K562 (cell line): Measurements from ENCODE around the gene PELI2.

Experiments
- ARHGAP35 ChIP-seq: fragments of 450-650 bp; IDR thresholded peaks from 2 replicates; pipeline ENCODE4 v1.6.1; 2018; ENCODE audit not compliant: partially characterized antibody
- CXXC5 ChIP-seq: fragments of 250-450 bp; sonication (Bioruptor Pico); IDR thresholded peaks from 2 replicates; pipeline ENCODE4 v1.8.0; 2022; ENCODE audit warnings: inconsistent platforms, mild to moderate bottlenecking, moderate library complexity
- FOSL1 ChIP-seq: fragments of 200-800 bp; sonication (Bioruptor generic); conservative IDR thresholded peaks from 2 replicates; pipeline ENCODE4 v1.6.1; 2016; ENCODE audit warnings: missing genetic modification characterization, missing compliant biosample characterization
- HMG20A ChIP-seq: fragments of 450-650 bp; formaldehyde crosslinking; conservative IDR thresholded peaks from 2 replicates; pipeline ENCODE4 v1.4.0; 2020; ENCODE audit warnings: mild to moderate bottlenecking, mixed read lengths
- HNRNPH1 ChIP-seq: fragments of 200-400 bp; formaldehyde crosslinking; optimal IDR thresholded peaks from 2 replicates; pipeline ENCODE3; 2017; ENCODE audit warnings: low read depth, mild to moderate bottlenecking, low read length, moderate library complexity
- JUND ChIP-seq, 2 experiments: IDR thresholded peaks; 2 replicates in 1 of 2; 3 replicates in 1 of 2; pipeline ENCODE4 v1.6.1; 2011; ENCODE audit warnings: borderline replicate concordance in 2 of 2, low read depth in 2 of 2, low read length in 2 of 2, improper control_type of control experiment in 1 of 2, missing biosample characterization in 1 of 2, missing genetic modification characterization in 1 of 2, missing genetic modification reagents in 1 of 2
- MTF1 ChIP-seq: fragments of 250-450 bp; sonication (Bioruptor Pico); IDR thresholded peaks from 2 replicates; pipeline ENCODE4 v1.9.0; 2021; ENCODE audit warnings: moderate library complexity, mild to moderate bottlenecking, inconsistent platforms, borderline replicate concordance
- POLR2A ChIP-seq: fragments of 450-650 bp; conservative IDR thresholded peaks from 2 replicates; pipeline ENCODE4 v1.6.1; 2016
- ZNF146 ChIP-seq: IDR thresholded peaks from one replicate; pipeline ENCODE4 v1.6.1; 2018; ENCODE audit warnings: missing compliant biosample characterization; ENCODE audit not compliant: unreplicated experiment
- ZZZ3 ChIP-seq: fragments of 450-650 bp; IDR thresholded peaks from 2 replicates; pipeline ENCODE4 v1.6.1; 2016; ENCODE audit warnings: antibody characterized with exemption, mild to moderate bottlenecking, moderate library complexity
- TF ChIP-seq, protein P1 (sequence below), 3 experiments: IDR thresholded peaks in 2 of 3; conservative IDR thresholded peaks in 1 of 3; 2 replicates each; pipeline ENCODE4 v1.5.1; 2011 to 2012; ENCODE audit warnings: low read length in 3 of 3, mild to moderate bottlenecking in 3 of 3, control low read depth in 2 of 3, improper control_type of control experiment in 1 of 3, inconsistent platforms in 1 of 3, low read depth in 1 of 3, mixed read lengths in 1 of 3, moderate library complexity in 1 of 3; ENCODE audit not compliant: insufficient read depth in 2 of 3
- TF ChIP-seq, protein P2 (sequence below): fragments of 200-800 bp; sonication (Bioruptor generic); IDR thresholded peaks from 2 replicates; pipeline ENCODE4 v1.6.1; 2016; ENCODE audit warnings: missing genetic modification characterization, missing compliant biosample characterization

GRCh38 chr14:56172074-56172473 is 53.9 kb downstream of the PELI2 start:
- TF ChIP-seq POLR2A (no peak), MTF1 (no peak), ARHGAP35 (no peak), ZNF146 (CRISPR knock-in tag) (no peak), HNRNPH1 (no peak), HMG20A (CRISPR knock-in tag) (no peak), ZZZ3 (no peak), JUND (IDR thresholded peaks at IDR 0.05; ENCODE audit: borderline replicate concordance, low read depth, low read length) (no peak), JUND (tag; IDR thresholded peaks at IDR 0.05; ENCODE audit: borderline replicate concordance, low read depth, low read length) (no peak), CXXC5 (no peak), FOSL1 (tag) (no peak)
- TF ChIP-seq, protein P1, sequence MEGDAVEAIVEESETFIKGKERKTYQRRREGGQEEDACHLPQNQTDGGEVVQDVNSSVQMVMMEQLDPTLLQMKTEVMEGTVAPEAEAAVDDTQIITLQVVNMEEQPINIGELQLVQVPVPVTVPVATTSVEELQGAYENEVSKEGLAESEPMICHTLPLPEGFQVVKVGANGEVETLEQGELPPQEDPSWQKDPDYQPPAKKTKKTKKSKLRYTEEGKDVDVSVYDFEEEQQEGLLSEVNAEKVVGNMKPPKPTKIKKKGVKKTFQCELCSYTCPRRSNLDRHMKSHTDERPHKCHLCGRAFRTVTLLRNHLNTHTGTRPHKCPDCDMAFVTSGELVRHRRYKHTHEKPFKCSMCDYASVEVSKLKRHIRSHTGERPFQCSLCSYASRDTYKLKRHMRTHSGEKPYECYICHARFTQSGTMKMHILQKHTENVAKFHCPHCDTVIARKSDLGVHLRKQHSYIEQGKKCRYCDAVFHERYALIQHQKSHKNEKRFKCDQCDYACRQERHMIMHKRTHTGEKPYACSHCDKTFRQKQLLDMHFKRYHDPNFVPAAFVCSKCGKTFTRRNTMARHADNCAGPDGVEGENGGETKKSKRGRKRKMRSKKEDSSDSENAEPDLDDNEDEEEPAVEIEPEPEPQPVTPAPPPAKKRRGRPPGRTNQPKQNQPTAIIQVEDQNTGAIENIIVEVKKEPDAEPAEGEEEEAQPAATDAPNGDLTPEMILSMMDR (IDR thresholded peaks at IDR 0.05 in 2 of 3, conservative IDR thresholded peaks at IDR 0.05 in 1 of 3; ENCODE audit: insufficient read depth in 2 of 3, low read depth in 1 of 3, low read length in 3 of 3): no peak
- TF ChIP-seq, protein P2, sequence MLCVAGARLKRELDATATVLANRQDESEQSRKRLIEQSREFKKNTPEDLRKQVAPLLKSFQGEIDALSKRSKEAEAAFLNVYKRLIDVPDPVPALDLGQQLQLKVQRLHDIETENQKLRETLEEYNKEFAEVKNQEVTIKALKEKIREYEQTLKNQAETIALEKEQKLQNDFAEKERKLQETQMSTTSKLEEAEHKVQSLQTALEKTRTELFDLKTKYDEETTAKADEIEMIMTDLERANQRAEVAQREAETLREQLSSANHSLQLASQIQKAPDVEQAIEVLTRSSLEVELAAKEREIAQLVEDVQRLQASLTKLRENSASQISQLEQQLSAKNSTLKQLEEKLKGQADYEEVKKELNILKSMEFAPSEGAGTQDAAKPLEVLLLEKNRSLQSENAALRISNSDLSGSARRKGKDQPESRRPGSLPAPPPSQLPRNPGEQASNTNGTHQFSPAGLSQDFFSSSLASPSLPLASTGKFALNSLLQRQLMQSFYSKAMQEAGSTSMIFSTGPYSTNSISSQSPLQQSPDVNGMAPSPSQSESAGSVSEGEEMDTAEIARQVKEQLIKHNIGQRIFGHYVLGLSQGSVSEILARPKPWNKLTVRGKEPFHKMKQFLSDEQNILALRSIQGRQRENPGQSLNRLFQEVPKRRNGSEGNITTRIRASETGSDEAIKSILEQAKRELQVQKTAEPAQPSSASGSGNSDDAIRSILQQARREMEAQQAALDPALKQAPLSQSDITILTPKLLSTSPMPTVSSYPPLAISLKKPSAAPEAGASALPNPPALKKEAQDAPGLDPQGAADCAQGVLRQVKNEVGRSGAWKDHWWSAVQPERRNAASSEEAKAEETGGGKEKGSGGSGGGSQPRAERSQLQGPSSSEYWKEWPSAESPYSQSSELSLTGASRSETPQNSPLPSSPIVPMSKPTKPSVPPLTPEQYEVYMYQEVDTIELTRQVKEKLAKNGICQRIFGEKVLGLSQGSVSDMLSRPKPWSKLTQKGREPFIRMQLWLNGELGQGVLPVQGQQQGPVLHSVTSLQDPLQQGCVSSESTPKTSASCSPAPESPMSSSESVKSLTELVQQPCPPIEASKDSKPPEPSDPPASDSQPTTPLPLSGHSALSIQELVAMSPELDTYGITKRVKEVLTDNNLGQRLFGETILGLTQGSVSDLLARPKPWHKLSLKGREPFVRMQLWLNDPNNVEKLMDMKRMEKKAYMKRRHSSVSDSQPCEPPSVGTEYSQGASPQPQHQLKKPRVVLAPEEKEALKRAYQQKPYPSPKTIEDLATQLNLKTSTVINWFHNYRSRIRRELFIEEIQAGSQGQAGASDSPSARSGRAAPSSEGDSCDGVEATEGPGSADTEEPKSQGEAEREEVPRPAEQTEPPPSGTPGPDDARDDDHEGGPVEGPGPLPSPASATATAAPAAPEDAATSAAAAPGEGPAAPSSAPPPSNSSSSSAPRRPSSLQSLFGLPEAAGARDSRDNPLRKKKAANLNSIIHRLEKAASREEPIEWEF: no peak
